Adipocyte (in vitro differentiated cells): ENCODE data around the gene GATAD1.

Source experiments
- DNase-seq: peaks from one replicate; pipeline ENCODE4 v3.0.0-alpha.2; 2015; ENCODE audit warnings: low read depth
- H3K27me3 ChIP-seq: replicated peaks from 2 replicates; pipeline ENCODE4 v1.7.0; 2013; ENCODE audit warnings: mild to moderate bottlenecking, low read length, moderate library complexity; ENCODE audit not compliant: control insufficient read depth, insufficient read depth
- H3K36me3 ChIP-seq: 2 replicates; pipeline ENCODE4 v1.7.0; 2013; ENCODE audit warnings: low read length, mild to moderate bottlenecking, moderate library complexity; ENCODE audit not compliant: control insufficient read depth, insufficient read depth, severe bottlenecking
- H3K4me1 ChIP-seq: 2 replicates; pipeline ENCODE4 v1.7.0; 2013; ENCODE audit warnings: mild to moderate bottlenecking, low read length, moderate library complexity; ENCODE audit not compliant: control insufficient read depth, insufficient read depth
- H3K4me3 ChIP-seq: 2 replicates; pipeline ENCODE4 v1.7.0; 2013; ENCODE audit warnings: mild to moderate bottlenecking, low read length, moderate library complexity
- H3K9ac ChIP-seq: 2 replicates; pipeline ENCODE4 v1.7.0; 2013; ENCODE audit warnings: mild to moderate bottlenecking, low read length, moderate library complexity
- H3K9me3 ChIP-seq: 2 replicates; pipeline ENCODE4 v1.7.0; 2013; ENCODE audit warnings: mild to moderate bottlenecking, low read length, moderate library complexity; ENCODE audit not compliant: control insufficient read depth

Gene GATAD1

GRCh38 chr7:92417913-92418312 lies 29.4 kb upstream of the GATAD1 start:
- Histone ChIP-seq H3K9me3 (no peaks in the 10 kb centered on the region), H3K9ac (no peak overlapping the region), H3K27me3 (peaks cover 4% of the 10 kb centered on the region), H3K4me3 (no peak overlapping the region), H3K4me1 (peaks cover 14% of the 10 kb centered on the region), H3K36me3 (no peaks in the 10 kb centered on the region)
- DNase-seq, result no peak

GRCh38 chr7:92421676-92422435 lies 25.4 kb upstream of the GATAD1 start:
- H3K4me3 ChIP-seq, result no peak overlapping the region
- H3K4me1 ChIP-seq, result peaks cover 6% of the 10 kb centered on the region
- H3K27me3 ChIP-seq, result peaks cover 9% of the 10 kb centered on the region
- DNase-seq, result peak; percentile 14
- no peaks in the 10 kb centered on the region for H3K36me3 ChIP-seq
- H3K9ac ChIP-seq, result no peak overlapping the region
- no peaks in the 10 kb centered on the region for H3K9me3 ChIP-seq

- no peak overlapping the region for H3K9ac ChIP-seq
- no peaks in the 10 kb centered on the region for H3K36me3 ChIP-seq
- H3K27me3 ChIP-seq, result peaks cover 13% of the 10 kb centered on the region
- H3K9me3 ChIP-seq, result no peaks in the 10 kb centered on the region
- no peak for DNase-seq
- peaks cover 6% of the 10 kb centered on the region for H3K4me1 ChIP-seq
- H3K4me3 ChIP-seq, result no peak overlapping the region
Observed at GRCh38 chr7:92422926-92423325, 24.4 kb upstream of the GATAD1 start.

- no peaks in the 10 kb centered on the region for H3K9me3 ChIP-seq
- peaks cover 6% of the 10 kb centered on the region for H3K4me1 ChIP-seq
- H3K36me3 ChIP-seq, result no peaks in the 10 kb centered on the region
- DNase-seq, result no peak
- peak overlapping the region; percentile 61 for H3K9ac ChIP-seq
- peaks cover 13% of the 10 kb centered on the region for H3K27me3 ChIP-seq
- no peak overlapping the region for H3K4me3 ChIP-seq
Observed at GRCh38 chr7:92423710-92424131, 23.6 kb upstream of the GATAD1 start.

- H3K36me3 ChIP-seq, result no peaks in the 10 kb centered on the region
- H3K4me1 ChIP-seq, result peaks cover 6% of the 10 kb centered on the region
- no peak overlapping the region for H3K9ac ChIP-seq
- no peaks in the 10 kb centered on the region for H3K9me3 ChIP-seq
- peaks cover 13% of the 10 kb centered on the region for H3K27me3 ChIP-seq
- no peak for DNase-seq
- no peak overlapping the region for H3K4me3 ChIP-seq
Observed at GRCh38 chr7:92425311-92425947, 21.9 kb upstream of the GATAD1 start.

- H3K9me3 ChIP-seq, result no peaks in the 10 kb centered on the region
- H3K4me3 ChIP-seq, result no peak overlapping the region
- no peak for DNase-seq
- peaks cover 6% of the 10 kb centered on the region for H3K4me1 ChIP-seq
- H3K36me3 ChIP-seq, result no peaks in the 10 kb centered on the region
- H3K27me3 ChIP-seq, result peaks cover 11% of the 10 kb centered on the region
- H3K9ac ChIP-seq, result no peak overlapping the region
Observed at GRCh38 chr7:92427193-92427592, 20.1 kb upstream of the GATAD1 start.

- H3K9me3 ChIP-seq, result no peaks in the 10 kb centered on the region
- H3K9ac ChIP-seq, result no peak overlapping the region
- DNase-seq, result no peak
- H3K4me1 ChIP-seq, result no peaks in the 10 kb centered on the region
- peaks cover 5% of the 10 kb centered on the region for H3K27me3 ChIP-seq
- H3K4me3 ChIP-seq, result no peak overlapping the region
- H3K36me3 ChIP-seq, result no peaks in the 10 kb centered on the region
Observed at GRCh38 chr7:92432299-92432946, 14.9 kb upstream of the GATAD1 start.

GRCh38 chr7:92433019-92433418 lies 14.3 kb upstream of the GATAD1 start:
- Histone ChIP-seq H3K9me3 (no peaks in the 10 kb centered on the region), H3K27me3 (peaks cover 4% of the 10 kb centered on the region), H3K4me1 (no peaks in the 10 kb centered on the region), H3K4me3 (no peak overlapping the region), H3K36me3 (no peaks in the 10 kb centered on the region), H3K9ac (no peak overlapping the region)
- no peak for DNase-seq

GRCh38 chr7:92435542-92435941 lies 11.7 kb upstream of the GATAD1 start:
- peaks cover 8% of the 10 kb centered on the region for H3K27me3 ChIP-seq
- no peaks in the 10 kb centered on the region for H3K4me1 ChIP-seq
- no peak overlapping the region for H3K9ac ChIP-seq
- DNase-seq, result no peak
- no peaks in the 10 kb centered on the region for H3K9me3 ChIP-seq
- no peak overlapping the region for H3K4me3 ChIP-seq
- no peaks in the 10 kb centered on the region for H3K36me3 ChIP-seq

- no peaks in the 10 kb centered on the region for H3K36me3 ChIP-seq
- no peak overlapping the region for H3K9ac ChIP-seq
- peaks cover 11% of the 10 kb centered on the region for H3K27me3 ChIP-seq
- H3K4me3 ChIP-seq, result no peak overlapping the region
- no peaks in the 10 kb centered on the region for H3K4me1 ChIP-seq
- DNase-seq, result no peak
- no peaks in the 10 kb centered on the region for H3K9me3 ChIP-seq
Observed at GRCh38 chr7:92436612-92437445, 10.5 kb upstream of the GATAD1 start.
